Adrenal gland (tissue), 19 donors: ENCODE measurements around the gene GRP. TPM values are rescaled to one million over a fixed set of nuclear protein-coding genes. Genes with fewer than 3 reads are reported as not detected.

Experiments
- DNase-seq, 7 donors: peaks; one replicate each; pipeline ENCODE4 v3.0.0-alpha.2; 2019 to 2020
- H3K27ac ChIP-seq, 5 donors: fragments of 200-600 bp; sonication (generic) in 4 of 5; 1 replicate in 3 of 5; 2 replicates in 2 of 5; pipeline versions ENCODE4 v1.5.1 to v1.8.0; 2016 to 2020; ENCODE audit warnings: mild to moderate bottlenecking in 1 of 5
- H3K27me3 ChIP-seq: fragments of 200-600 bp; 2 replicates; pipeline ENCODE4 v1.8.0; 2021
- H3K36me3 ChIP-seq, 2 donors: fragments of 200-600 bp; replicated peaks in 1 of 2; 1 replicate in 1 of 2; 2 replicates in 1 of 2; pipeline versions ENCODE4 v1.5.1 to v1.8.0; 2018 to 2022
- H3K4me1 ChIP-seq, 2 donors: fragments of 200-600 bp; replicated peaks in 1 of 2; 1 replicate in 1 of 2; 2 replicates in 1 of 2; pipeline versions ENCODE4 v1.5.1 to v1.8.0; 2018 to 2021
- H3K4me3 ChIP-seq, 4 donors: fragments of 200-600 bp; sonication (generic) in 3 of 4; one replicate each; pipeline ENCODE4 v1.5.1; 2016 to 2018
- H3K9me3 ChIP-seq, 3 donors: fragments of 200-600 bp; sonication (generic) in 1 of 3; replicated peaks in 1 of 3; 1 replicate in 2 of 3; 2 replicates in 1 of 3; pipeline versions ENCODE4 v1.5.1 to v1.8.0; 2016 to 2021
- CTCF ChIP-seq, 6 experiments: fragments of 450-650 bp in 4 of 6; fragments of 200-600 bp in 2 of 6; sonication (generic) in 1 of 6; IDR thresholded peaks; 1 replicate in 5 of 6; 2 replicates in 1 of 6; pipeline versions ENCODE4 v1.5.1 to v1.8.0; 2016 to 2021; ENCODE audit warnings: antibody characterized with exemption in 6 of 6, mild to moderate bottlenecking in 2 of 6, moderate library complexity in 1 of 6
- POLR2A ChIP-seq, 2 donors: fragments of 450-650 bp; IDR thresholded peaks; one replicate each; pipeline ENCODE4 v1.6.1; 2017; ENCODE audit warnings: antibody characterized with exemption in 2 of 2, mild to moderate bottlenecking in 2 of 2, moderate library complexity in 1 of 2
- WGBS, 4 donors: extraction: QIAGEN DNeasy Blood & Tissue Kit in 2 of 4; methylation state at CpG; one replicate each; pipeline versions ENCODE4 v1.1.5 to v1.1.7; 2013 to 2017; 5-methylcytosine and 5-hydroxymethylcytosine counted together
- intact Hi-C, 2 donors: fragments of 100-400 bp; cut with DNase I; formaldehyde crosslinking; loops; one replicate each; pipeline versions ENCODE4 v1.14.1 to v1.15.0; 2022 to 2023
- long read RNA-seq, 10 donors: library from polyadenylated mRNA in 3 of 10; unstranded in 2 of 10; stranded (forward) in 1 of 10; transcript quantifications; one replicate each; pipeline ENCODE4 v2.0.0 and lab custom pipeline, GENCODE V29; 2021 to 2026
- polyA plus RNA-seq, 3 donors: library from polyadenylated mRNA; stranded (reverse); fragments of 200-250 nt in 2 of 3; fragments of 350-450 nt in 1 of 3; fragmentation: Illumina TruSeq in 1 of 3; extraction: RNeasy Lipid Tissue Mini Kit (QIAGEN cat#74804) in 1 of 3; gene quantifications; one replicate each; pipeline ENCODE4 v1.2.3, GENCODE V29; 2013 to 2014
- total RNA-seq, 9 donors: library from RNA; depleted of rRNA in 4 of 9; stranded (reverse); fragments of >200 nt in 4 of 9; fragments of 120-200 nt in 1 of 9; fragmentation: NEBNext Ultra II Directional in 1 of 9; extraction: Animal tissue kit (Norgen Biotek cat#: 25700) in 1 of 9; gene quantifications; one replicate each; pipeline versions ENCODE4 v1.1.0 to v1.2.4, GENCODE V29; 2013 to 2023
- donor health status: healthy with polysubstance abuse.
- donor health status: Bipolar disorder and iron deficiency.
- donor health status: DM: yes; HTN: yes; CAD: no.
- donor health status: DM: no; HTN: no; CAD: no.
- donor health status: DM: no; HTN: no; CAD: no.
- donor health status: DM: yes; HTN: yes; CAD: no.

The GRP gene
- under 1 TPM in 1 of 9 donors, not detected in 8; 0.74 TPM for total RNA-seq
- polyA plus RNA-seq = 1 to 10 TPM in 1 of 3 donors, under 1 TPM in 1, not detected in 1; 0.20 to 1.2 TPM
- long read RNA-seq, donor 1 = 0 reads
- long read RNA-seq, donor 2 = 0 reads
- long read RNA-seq, donor 3 = 0 reads
- long read RNA-seq, donor 4 = 0 reads
- long read RNA-seq, donor 5 = 0 reads
- long read RNA-seq, donor 6, partial matches to known transcripts = 1 of 1 reads
- long read RNA-seq, donor 6, other reads (novel, unspliced or antisense) = 0 of 1 reads
- long read RNA-seq, donor 7 = 0 reads
- long read RNA-seq, donor 8 = 0 reads
- long read RNA-seq, donor 9 = 0 reads
- long read RNA-seq, donor 10 = 0 reads

DNA sequence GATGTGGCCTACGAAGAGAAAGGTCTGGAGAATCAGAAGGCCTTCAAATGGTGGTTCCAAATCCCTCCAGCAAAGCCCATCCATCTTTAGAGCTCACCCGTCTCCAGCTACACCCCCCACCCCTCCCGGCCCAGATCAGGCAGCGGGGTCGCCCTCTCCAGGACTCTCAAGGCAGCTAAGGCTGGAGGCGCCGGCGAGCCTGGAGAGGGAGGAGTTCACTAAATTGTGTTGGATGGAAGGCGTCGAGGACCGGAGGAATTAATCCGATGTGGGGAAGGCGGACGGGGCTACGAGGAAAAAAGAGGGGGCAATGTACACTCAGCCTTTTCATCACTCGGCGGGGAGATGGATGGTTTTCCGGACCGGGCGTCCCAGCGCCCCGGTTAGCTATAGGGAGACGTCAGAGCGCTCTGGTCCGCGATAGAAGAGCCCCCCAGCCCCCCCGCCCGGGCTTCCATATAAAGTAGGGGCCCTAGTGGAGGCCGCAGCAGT is at the start of gene GRP:
TSS of gene GRP (plus strand) at position 487 of the 492 bp plus-strand sequence. CDS start 108 bp downstream, outside the sequence.
- intact Hi-C loops = no loop called here
- no peak for DNase-seq
- 3 to 9% (median 4%) methylated on average over 20 to 29 of the region's 29 CpGs for WGBS, 4 donors
- TF ChIP-seq CTCF (IDR thresholded peaks at IDR 0.05) (no peak), POLR2A (IDR thresholded peaks at IDR 0.05) (no peak)
- Histone ChIP-seq H3K27ac (no peak within 1 kb of the TSS), H3K27me3 (peaks cover 39% of the 10 kb centered on the region), H3K36me3 (no peaks in the 10 kb centered on the region), H3K4me3 (no peak within 1 kb of the TSS), H3K9me3 (no peaks in the 10 kb centered on the region), H3K4me1 (no peaks in the 10 kb centered on the region)

DNA sequence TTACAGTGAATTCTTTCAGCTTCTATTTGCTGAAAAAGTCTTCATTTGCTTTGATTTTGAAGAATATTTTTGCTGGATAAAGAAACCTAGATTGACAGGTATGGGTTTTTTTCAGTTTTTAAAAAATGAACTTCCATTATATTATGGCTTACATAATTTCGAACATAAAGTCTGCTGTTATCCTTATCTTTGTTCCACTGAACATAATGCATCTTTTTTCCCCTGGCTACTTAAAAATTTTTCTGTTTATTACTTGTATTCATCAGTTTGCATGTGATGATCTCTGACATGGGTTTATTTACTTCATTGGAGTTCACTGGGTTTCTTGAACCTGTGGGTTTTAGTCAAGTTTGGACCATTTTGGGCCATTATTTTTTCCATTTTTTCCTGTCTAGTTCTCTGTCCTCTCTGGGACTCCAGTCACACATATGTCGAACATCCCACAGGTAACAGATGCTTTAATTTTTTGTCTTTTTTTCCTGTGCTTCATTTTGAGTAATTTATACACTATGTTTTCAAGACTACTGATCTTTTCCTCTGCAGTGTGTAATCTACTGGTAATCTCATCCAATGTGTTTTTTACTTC is 47.2 kb upstream of the GRP start:
- intact Hi-C loops = no loop called here

GRCh38 chr18:59177485-59177884 is 42.5 kb upstream of the GRP start:
- TF ChIP-seq POLR2A (IDR thresholded peaks at IDR 0.05) = no peak
- TF ChIP-seq CTCF (IDR thresholded peaks at IDR 0.05) = no peak
- 82 to 89% (median 84%) methylated on average over 4 of the region's 4 CpGs for WGBS, 4 donors
- H3K9me3 ChIP-seq = peaks cover 0 to 9% (median 6%) of the 10 kb centered on the region in 3 donors
- H3K4me3 ChIP-seq = no peak overlapping the region
- H3K27me3 ChIP-seq = no peaks in the 10 kb centered on the region
- no peaks in the 10 kb centered on the region for H3K36me3 ChIP-seq
- H3K4me1 ChIP-seq = no peaks in the 10 kb centered on the region
- no peak overlapping the region for H3K27ac ChIP-seq
- DNase-seq = no peak
- intact Hi-C loops = no loop called here

More for the DNA sequence above, 47.2 kb upstream of the GRP start:
- no peaks in the 10 kb centered on the region for H3K4me1 ChIP-seq
- H3K9me3 ChIP-seq = peaks cover 0 to 11% (median 9%) of the 10 kb centered on the region in 3 donors
- no peak overlapping the region for H3K4me3 ChIP-seq
- WGBS, 4 donors = 81 to 86% (median 84%) methylated on average over 2 of the region's 2 CpGs
- H3K36me3 ChIP-seq = no peaks in the 10 kb centered on the region
- no peak overlapping the region for H3K27ac ChIP-seq
- no peak for DNase-seq
- H3K27me3 ChIP-seq = no peaks in the 10 kb centered on the region
- TF ChIP-seq CTCF (IDR thresholded peaks at IDR 0.05) = no peak
- no peak for TF ChIP-seq POLR2A (IDR thresholded peaks at IDR 0.05)

- TF ChIP-seq CTCF (IDR thresholded peaks at IDR 0.05) = no peak
- no peak for TF ChIP-seq POLR2A (IDR thresholded peaks at IDR 0.05)
- Histone ChIP-seq H3K27ac (no peak overlapping the region), H3K4me3 (no peak overlapping the region), H3K4me1 (no peaks in the 10 kb centered on the region), H3K9me3 (no peaks in the 10 kb centered on the region), H3K36me3 (no peaks in the 10 kb centered on the region), H3K27me3 (no peaks in the 10 kb centered on the region)
- no peak for DNase-seq
- WGBS, 4 donors = 59 to 73% (median 64%) methylated on average over 9 of the region's 9 CpGs
- intact Hi-C loops = no loop called here
Observed at GRCh38 chr18:59180150-59180845, 39.7 kb upstream of the GRP start.
